ENCODE data around the gene GZMM. TPM values are rescaled to one million over a fixed set of nuclear protein-coding genes. Genes with fewer than 3 reads are reported as not detected.

The GZMM gene
- total and polyA plus RNA-seq, 2 experiments from 2014 or later, result 0.29 TPM; not detected in 1

- TF ChIP-seq, protein P1, sequence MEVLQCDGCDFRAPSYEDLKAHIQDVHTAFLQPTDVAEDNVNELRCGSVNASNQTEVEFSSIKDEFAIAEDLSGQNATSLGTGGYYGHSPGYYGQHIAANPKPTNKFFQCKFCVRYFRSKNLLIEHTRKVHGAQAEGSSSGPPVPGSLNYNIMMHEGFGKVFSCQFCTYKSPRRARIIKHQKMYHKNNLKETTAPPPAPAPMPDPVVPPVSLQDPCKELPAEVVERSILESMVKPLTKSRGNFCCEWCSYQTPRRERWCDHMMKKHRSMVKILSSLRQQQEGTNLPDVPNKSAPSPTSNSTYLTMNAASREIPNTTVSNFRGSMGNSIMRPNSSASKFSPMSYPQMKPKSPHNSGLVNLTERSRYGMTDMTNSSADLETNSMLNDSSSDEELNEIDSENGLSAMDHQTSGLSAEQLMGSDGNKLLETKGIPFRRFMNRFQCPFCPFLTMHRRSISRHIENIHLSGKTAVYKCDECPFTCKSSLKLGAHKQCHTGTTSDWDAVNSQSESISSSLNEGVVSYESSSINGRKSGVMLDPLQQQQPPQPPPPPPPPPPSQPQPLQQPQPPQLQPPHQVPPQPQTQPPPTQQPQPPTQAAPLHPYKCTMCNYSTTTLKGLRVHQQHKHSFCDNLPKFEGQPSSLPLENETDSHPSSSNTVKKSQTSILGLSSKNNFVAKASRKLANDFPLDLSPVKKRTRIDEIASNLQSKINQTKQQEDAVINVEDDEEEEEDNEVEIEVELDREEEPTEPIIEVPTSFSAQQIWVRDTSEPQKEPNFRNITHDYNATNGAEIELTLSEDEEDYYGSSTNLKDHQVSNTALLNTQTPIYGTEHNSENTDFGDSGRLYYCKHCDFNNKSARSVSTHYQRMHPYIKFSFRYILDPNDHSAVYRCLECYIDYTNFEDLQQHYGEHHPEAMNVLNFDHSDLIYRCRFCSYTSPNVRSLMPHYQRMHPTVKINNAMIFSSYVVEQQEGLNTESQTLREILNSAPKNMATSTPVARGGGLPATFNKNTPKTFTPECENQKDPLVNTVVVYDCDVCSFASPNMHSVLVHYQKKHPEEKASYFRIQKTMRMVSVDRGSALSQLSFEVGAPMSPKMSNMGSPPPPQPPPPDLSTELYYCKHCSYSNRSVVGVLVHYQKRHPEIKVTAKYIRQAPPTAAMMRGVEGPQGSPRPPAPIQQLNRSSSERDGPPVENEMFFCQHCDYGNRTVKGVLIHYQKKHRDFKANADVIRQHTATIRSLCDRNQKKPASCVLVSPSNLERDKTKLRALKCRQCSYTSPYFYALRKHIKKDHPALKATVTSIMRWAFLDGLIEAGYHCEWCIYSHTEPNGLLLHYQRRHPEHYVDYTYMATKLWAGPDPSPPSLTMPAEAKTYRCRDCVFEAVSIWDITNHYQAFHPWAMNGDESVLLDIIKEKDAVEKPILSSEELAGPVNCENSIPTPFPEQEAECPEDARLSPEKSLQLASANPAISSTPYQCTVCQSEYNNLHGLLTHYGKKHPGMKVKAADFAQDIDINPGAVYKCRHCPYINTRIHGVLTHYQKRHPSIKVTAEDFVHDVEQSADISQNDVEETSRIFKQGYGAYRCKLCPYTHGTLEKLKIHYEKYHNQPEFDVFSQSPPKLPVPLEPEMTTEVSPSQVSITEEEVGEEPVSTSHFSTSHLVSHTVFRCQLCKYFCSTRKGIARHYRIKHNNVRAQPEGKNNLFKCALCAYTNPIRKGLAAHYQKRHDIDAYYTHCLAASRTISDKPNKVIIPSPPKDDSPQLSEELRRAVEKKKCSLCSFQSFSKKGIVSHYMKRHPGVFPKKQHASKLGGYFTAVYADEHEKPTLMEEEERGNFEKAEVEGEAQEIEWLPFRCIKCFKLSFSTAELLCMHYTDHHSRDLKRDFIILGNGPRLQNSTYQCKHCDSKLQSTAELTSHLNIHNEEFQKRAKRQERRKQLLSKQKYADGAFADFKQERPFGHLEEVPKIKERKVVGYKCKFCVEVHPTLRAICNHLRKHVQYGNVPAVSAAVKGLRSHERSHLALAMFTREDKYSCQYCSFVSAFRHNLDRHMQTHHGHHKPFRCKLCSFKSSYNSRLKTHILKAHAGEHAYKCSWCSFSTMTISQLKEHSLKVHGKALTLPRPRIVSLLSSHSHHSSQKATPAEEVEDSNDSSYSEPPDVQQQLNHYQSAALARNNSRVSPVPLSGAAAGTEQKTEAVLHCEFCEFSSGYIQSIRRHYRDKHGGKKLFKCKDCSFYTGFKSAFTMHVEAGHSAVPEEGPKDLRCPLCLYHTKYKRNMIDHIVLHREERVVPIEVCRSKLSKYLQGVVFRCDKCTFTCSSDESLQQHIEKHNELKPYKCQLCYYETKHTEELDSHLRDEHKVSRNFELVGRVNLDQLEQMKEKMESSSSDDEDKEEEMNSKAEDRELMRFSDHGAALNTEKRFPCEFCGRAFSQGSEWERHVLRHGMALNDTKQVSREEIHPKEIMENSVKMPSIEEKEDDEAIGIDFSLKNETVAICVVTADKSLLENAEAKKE (CRISPR knock-in tag; IDR thresholded peaks at IDR 0.05), result no peak
- TF ChIP-seq EZH2phosphoT487 (IDR thresholded peaks at IDR 0.05; ENCODE audit: unreplicated experiment), result no peak
- TF ChIP-seq, protein P2, sequence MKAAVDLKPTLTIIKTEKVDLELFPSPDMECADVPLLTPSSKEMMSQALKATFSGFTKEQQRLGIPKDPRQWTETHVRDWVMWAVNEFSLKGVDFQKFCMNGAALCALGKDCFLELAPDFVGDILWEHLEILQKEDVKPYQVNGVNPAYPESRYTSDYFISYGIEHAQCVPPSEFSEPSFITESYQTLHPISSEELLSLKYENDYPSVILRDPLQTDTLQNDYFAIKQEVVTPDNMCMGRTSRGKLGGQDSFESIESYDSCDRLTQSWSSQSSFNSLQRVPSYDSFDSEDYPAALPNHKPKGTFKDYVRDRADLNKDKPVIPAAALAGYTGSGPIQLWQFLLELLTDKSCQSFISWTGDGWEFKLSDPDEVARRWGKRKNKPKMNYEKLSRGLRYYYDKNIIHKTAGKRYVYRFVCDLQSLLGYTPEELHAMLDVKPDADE (IDR thresholded peaks at IDR 0.05), result no peak
- TF ChIP-seq ZNF331 (CRISPR knock-in tag; IDR thresholded peaks at IDR 0.05; ENCODE audit: low read depth), result no peak
- TF ChIP-seq, protein P3, sequence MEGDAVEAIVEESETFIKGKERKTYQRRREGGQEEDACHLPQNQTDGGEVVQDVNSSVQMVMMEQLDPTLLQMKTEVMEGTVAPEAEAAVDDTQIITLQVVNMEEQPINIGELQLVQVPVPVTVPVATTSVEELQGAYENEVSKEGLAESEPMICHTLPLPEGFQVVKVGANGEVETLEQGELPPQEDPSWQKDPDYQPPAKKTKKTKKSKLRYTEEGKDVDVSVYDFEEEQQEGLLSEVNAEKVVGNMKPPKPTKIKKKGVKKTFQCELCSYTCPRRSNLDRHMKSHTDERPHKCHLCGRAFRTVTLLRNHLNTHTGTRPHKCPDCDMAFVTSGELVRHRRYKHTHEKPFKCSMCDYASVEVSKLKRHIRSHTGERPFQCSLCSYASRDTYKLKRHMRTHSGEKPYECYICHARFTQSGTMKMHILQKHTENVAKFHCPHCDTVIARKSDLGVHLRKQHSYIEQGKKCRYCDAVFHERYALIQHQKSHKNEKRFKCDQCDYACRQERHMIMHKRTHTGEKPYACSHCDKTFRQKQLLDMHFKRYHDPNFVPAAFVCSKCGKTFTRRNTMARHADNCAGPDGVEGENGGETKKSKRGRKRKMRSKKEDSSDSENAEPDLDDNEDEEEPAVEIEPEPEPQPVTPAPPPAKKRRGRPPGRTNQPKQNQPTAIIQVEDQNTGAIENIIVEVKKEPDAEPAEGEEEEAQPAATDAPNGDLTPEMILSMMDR (conservative IDR thresholded peaks at IDR 0.05; ENCODE audit: low read depth in 2 of 2), result no peak
- TF ChIP-seq POLR2AphosphoS5 (IDR thresholded peaks at IDR 0.05; ENCODE audit: low read depth), result no peak
- no peak for TF ChIP-seq CREB1 (CRISPR knock-in tag; IDR thresholded peaks at IDR 0.05; ENCODE audit: low read depth)
Observed at GRCh38 chr19:501646-502045, 42.2 kb upstream of the GZMM start (continued).

All from GM23338 (cell line).